Measurements from ENCODE around the gene ITIH5.

The ITIH5 gene

DNA sequence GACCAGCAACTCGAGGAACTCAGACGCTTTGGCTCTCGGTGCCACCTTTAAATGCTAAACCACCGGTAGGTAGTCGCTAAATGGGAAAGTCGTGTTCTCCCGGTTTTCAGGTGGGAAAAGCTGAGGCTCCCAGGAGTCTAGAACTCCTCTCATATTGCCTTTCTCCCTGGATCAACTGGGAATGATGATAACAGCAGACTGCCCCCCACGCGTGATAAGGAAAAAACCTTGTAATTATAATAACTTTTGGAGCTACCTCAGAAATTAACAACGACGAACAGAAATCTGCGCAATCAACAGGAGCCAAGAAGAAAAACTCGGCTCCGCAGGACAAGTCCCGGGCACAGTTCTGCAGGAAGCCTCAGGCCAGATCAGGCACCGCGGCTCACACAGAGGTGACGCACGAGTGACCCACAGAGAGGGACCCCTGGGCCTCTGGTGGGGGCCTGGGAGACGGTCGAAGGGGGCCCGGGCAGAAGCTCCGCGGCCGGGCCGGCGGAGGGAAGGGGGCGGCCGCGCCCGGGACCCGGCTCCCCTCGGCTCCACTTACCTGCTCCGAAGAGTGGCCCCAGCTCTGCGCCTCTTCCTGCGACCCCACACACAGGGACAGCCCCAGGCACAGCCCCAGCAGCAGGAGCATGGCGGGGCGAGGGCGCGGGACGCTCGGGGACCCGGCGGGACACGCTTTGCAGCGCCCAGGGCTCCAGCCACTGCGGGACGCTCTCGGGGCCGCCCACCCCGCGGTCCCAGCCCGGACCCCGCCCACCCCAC is at the start of gene ITIH5:
Gene ITIH5, minus strand, starts transcription at position 714 of the 771 bp plus-strand sequence. Its CDS starts 74 bp downstream, at position 640.
- TF ChIP-seq CTCF (IDR thresholded peaks at IDR 0.05), result no peak

DNA sequence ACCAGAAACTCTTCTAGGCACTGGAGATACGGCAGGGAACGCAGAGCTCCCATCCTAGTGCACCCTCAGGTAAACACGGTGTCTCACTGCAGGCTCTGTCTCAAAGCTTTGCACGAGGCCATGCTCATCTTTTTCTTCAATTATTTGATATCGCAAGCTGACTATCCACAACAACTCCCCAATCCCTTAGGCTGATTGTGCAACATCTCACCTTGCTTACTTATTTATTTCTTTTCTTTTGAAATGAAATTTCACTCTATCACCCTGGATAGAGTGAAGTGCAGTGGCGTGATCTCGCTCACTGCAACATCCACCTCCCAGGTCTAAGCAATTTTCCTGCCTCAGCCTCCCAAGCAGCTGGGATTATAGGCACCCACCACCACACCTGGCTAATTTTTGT is 48.7 kb upstream of the ITIH5 start:
- no peak for TF ChIP-seq CTCF (IDR thresholded peaks at IDR 0.05)

GRCh38 chr10:7710446-7710845 is 43.7 kb upstream of the ITIH5 start:
- TF ChIP-seq CTCF (IDR thresholded peaks at IDR 0.05), result no peak

GRCh38 chr10:7708832-7709231 is 42.1 kb upstream of the ITIH5 start:
- TF ChIP-seq CTCF (IDR thresholded peaks at IDR 0.05), result no peak

GRCh38 chr10:7707858-7708622 is 41.3 kb upstream of the ITIH5 start:
- TF ChIP-seq CTCF (IDR thresholded peaks at IDR 0.05), result no peak

DNA sequence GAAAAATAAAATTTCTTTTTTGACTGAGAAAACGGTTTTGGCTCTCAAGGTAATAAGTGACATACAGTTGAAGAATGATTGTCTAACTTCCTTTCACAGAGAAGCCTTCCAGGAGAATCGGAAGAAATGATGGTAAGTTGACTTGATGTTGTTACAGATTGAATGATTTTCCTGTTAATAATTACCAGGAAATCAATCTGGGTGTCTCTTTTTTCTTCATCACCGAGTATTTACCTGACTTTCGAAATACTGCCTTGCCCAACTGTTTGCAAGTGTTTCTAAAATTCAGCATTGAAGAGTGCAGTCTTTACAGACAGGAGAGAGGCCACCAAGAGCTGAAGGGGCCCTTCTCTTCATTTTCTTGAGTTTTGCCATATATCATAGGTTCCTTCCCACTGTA is 40.3 kb upstream of the ITIH5 start:
- no peak for TF ChIP-seq CTCF (IDR thresholded peaks at IDR 0.05)

- no peak for TF ChIP-seq CTCF (IDR thresholded peaks at IDR 0.05)
Observed at GRCh38 chr10:7706534-7707073, 39.8 kb upstream of the ITIH5 start.

Data from LNCAP (cell line).